HepG2 (cell line): ENCODE measurements around the gene MRPL18. TPM values are rescaled to one million over a fixed set of nuclear protein-coding genes. Genes with fewer than 3 reads are reported as not detected.

Source experiments
- ATAC-seq: fragments of 200-7000 bp; cut with Tn5 transposase; 3 replicates; pipeline ENCODE4 v1.9.1; 2020; ENCODE audit warnings: mild to moderate bottlenecking, moderate library complexity
- BruUV-seq: library from RNA; stranded (reverse); fragments of 400-500 nt; replicated peaks from 2 replicates; lab custom pipeline; 2021; lab: Mats Ljungman, UMichigan
- CTCF ChIA-PET: fragments of 300-600 bp; formaldehyde crosslinking; extraction: SDS; loops from one replicate; lab custom pipeline; 2021; ENCODE audit warnings: low total read pairs, inconsistent platforms, low intra/inter-chr PET ratio; lab: Yijun Ruan, JAX
- POLR2A ChIA-PET: fragments of 350-600 bp; sonication (Branson Sonifier 250); formaldehyde crosslinking; loops from one replicate; lab custom pipeline; 2020; ENCODE audit warnings: antibody characterized with exemption, inconsistent platforms; lab: Yijun Ruan, JAX
- DNase-seq: peaks from one replicate; pipeline ENCODE4 v3.0.0-alpha.2; 2015; ENCODE audit warnings: low spot score
- FAIRE-seq: peaks from 3 replicates; lab custom pipeline; 2011; peaks lifted over from hg19 to GRCh38; lab: Jason Lieb, UNC
- H2AFZ ChIP-seq: one replicate; pipeline ENCODE4 v1.6.1; 2011; ENCODE audit warnings: low read length, inconsistent platforms
- H3K27ac ChIP-seq: fragments of 300-600 bp; 3 replicates; pipeline ENCODE4 v1.8.0; 2011; ENCODE audit warnings: mixed run types, mild to moderate bottlenecking, mixed read lengths, low read length, inconsistent platforms; ENCODE audit not compliant: insufficient read depth; ENCODE audit errors: extremely low read length
- H3K27me3 ChIP-seq, 2 experiments: fragments of 200-600 bp in 1 of 2; 2 replicates in 1 of 2; 3 replicates in 1 of 2; pipeline versions ENCODE4 v1.6.0 to v1.8.0; 2011; ENCODE audit warnings: low read length in 2 of 2, mild to moderate bottlenecking in 2 of 2, moderate library complexity in 2 of 2, inconsistent platforms in 1 of 2; ENCODE audit not compliant: insufficient read depth in 2 of 2, control insufficient read depth in 1 of 2
- H3K36me3 ChIP-seq, 2 experiments: fragments of 200-600 bp in 1 of 2; replicated peaks in 1 of 2; 2 replicates in 1 of 2; 3 replicates in 1 of 2; pipeline versions ENCODE4 v1.5.1 to v1.8.0; 2011; ENCODE audit warnings: low read length in 2 of 2, inconsistent platforms in 1 of 2; ENCODE audit not compliant: insufficient read depth in 2 of 2, control insufficient read depth in 1 of 2
- H3K4me1 ChIP-seq: 2 replicates; pipeline ENCODE4 v1.5.1; 2012; ENCODE audit warnings: low read length, inconsistent platforms; ENCODE audit not compliant: insufficient read depth
- H3K4me2 ChIP-seq: 2 replicates; pipeline ENCODE4 v1.6.0; 2011; ENCODE audit warnings: low read depth, low read length, inconsistent platforms
- H3K4me3 ChIP-seq, 3 experiments: fragments of 200-600 bp in 1 of 3; sonication (generic), shearing (Covaris generic) in 1 of 3; replicated peaks in 1 of 3; 2 replicates each; pipeline ENCODE4 v1.5.1; 2011 to 2016; ENCODE audit warnings: low read length in 3 of 3, inconsistent platforms in 2 of 3, low read depth in 2 of 3, mild to moderate bottlenecking in 2 of 3, control low read depth in 1 of 3, mixed read lengths in 1 of 3; ENCODE audit not compliant: insufficient read depth in 1 of 3
- H3K79me2 ChIP-seq: one replicate; pipeline ENCODE4 v1.6.1; 2011; ENCODE audit warnings: low read length, inconsistent platforms; ENCODE audit not compliant: insufficient read depth
- H3K9ac ChIP-seq: 2 replicates; pipeline ENCODE4 v1.6.0; 2011; ENCODE audit warnings: mild to moderate bottlenecking, low read depth, low read length, inconsistent platforms; ENCODE audit not compliant: insufficient read depth
- H3K9me3 ChIP-seq: 2 replicates; pipeline ENCODE4 v1.5.1; 2012; ENCODE audit warnings: mild to moderate bottlenecking, low read length
- H4K20me1 ChIP-seq: 2 replicates; pipeline ENCODE4 v1.6.0; 2011; ENCODE audit warnings: inconsistent platforms, mild to moderate bottlenecking, low read length, moderate library complexity; ENCODE audit not compliant: insufficient read depth
- CSRNP2 ChIP-seq: sonication (generic); formaldehyde crosslinking; conservative IDR thresholded peaks from 2 replicates; pipeline ENCODE4 v1.8.0; 2022; ENCODE audit warnings: low read depth, missing genetic modification reagents
- GFI1 ChIP-seq: sonication (generic); formaldehyde crosslinking; IDR thresholded peaks from 2 replicates; pipeline ENCODE4 v1.5.0; 2020; ENCODE audit warnings: missing genetic modification reagents, mild to moderate bottlenecking, borderline replicate concordance
- HNF1B ChIP-seq: sonication (generic); formaldehyde crosslinking; IDR thresholded peaks from 2 replicates; pipeline ENCODE4 v1.5.1; 2020; ENCODE audit warnings: mild to moderate bottlenecking, moderate library complexity, missing genetic modification reagents
- HNRNPK ChIP-seq: fragments of 200-400 bp; formaldehyde crosslinking; IDR thresholded peaks from 2 replicates; pipeline ENCODE4 v1.6.1; 2018; ENCODE audit warnings: low read length, low read depth, moderate library complexity, mild to moderate bottlenecking; ENCODE audit not compliant: poor library complexity, severe bottlenecking
- HNRNPL ChIP-seq: fragments of 200-400 bp; formaldehyde crosslinking; IDR thresholded peaks from 2 replicates; pipeline ENCODE4 v1.6.1; 2017; ENCODE audit warnings: mild to moderate bottlenecking, low read depth, low read length
- JARID2 ChIP-seq: sonication (generic); formaldehyde crosslinking; IDR thresholded peaks from 2 replicates; pipeline ENCODE4 v1.8.1; 2023; ENCODE audit warnings: missing genetic modification reagents, inconsistent platforms; ENCODE audit not compliant: insufficient replicate concordance
- MED8 ChIP-seq: sonication (generic); formaldehyde crosslinking; IDR thresholded peaks from 2 replicates; pipeline ENCODE4 v1.8.1; 2023; ENCODE audit warnings: mild to moderate bottlenecking, missing genetic modification reagents; ENCODE audit not compliant: insufficient replicate concordance
- MXI1 ChIP-seq: IDR thresholded peaks from 3 replicates; pipeline ENCODE4 v1.6.1; 2012; ENCODE audit warnings: low read depth, low read length, inconsistent platforms, borderline replicate concordance
- NR2F6 ChIP-seq, 2 experiments: IDR thresholded peaks; 2 replicates each; pipeline ENCODE4 v1.6.1; 2016; ENCODE audit warnings: antibody characterized with exemption in 1 of 2, mild to moderate bottlenecking in 1 of 2
- POLR2A ChIP-seq, 2 experiments: IDR thresholded peaks; 2 replicates each; pipeline ENCODE4 v1.6.1; 2011; ENCODE audit warnings: low read depth in 2 of 2, low read length in 2 of 2, mild to moderate bottlenecking in 1 of 2, moderate library complexity in 1 of 2; ENCODE audit not compliant: insufficient read depth in 1 of 2
- SRSF9 ChIP-seq: fragments of 200-400 bp; formaldehyde crosslinking; IDR thresholded peaks from 2 replicates; pipeline ENCODE4 v1.6.1; 2018; ENCODE audit warnings: borderline replicate concordance, mild to moderate bottlenecking, low read depth, low read length; ENCODE audit not compliant: insufficient read depth, poor library complexity, severe bottlenecking
- STAT5B ChIP-seq: sonication (generic); formaldehyde crosslinking; IDR thresholded peaks from 2 replicates; pipeline ENCODE4 v1.4.0; 2020; ENCODE audit warnings: missing genetic modification reagents
- ZNF12 ChIP-seq: sonication (generic); formaldehyde crosslinking; IDR thresholded peaks from 2 replicates; pipeline ENCODE4 v1.5.0; 2020; ENCODE audit warnings: missing genetic modification reagents
- ZNF20 ChIP-seq: sonication (generic); formaldehyde crosslinking; IDR thresholded peaks from 2 replicates; pipeline ENCODE4 v1.4.0; 2020; ENCODE audit warnings: mild to moderate bottlenecking, moderate library complexity, missing genetic modification reagents
- ZNF282 ChIP-seq: fragments of 450-650 bp; IDR thresholded peaks from 2 replicates; pipeline ENCODE4 v1.6.1; 2018; ENCODE audit not compliant: partially characterized antibody
- ZNF34 ChIP-seq: sonication (generic); formaldehyde crosslinking; IDR thresholded peaks from 2 replicates; pipeline ENCODE4 v1.4.0; 2020; ENCODE audit warnings: mild to moderate bottlenecking, missing genetic modification reagents, borderline replicate concordance
- ZNF44 ChIP-seq: sonication (generic); formaldehyde crosslinking; IDR thresholded peaks from 2 replicates; pipeline ENCODE4 v1.5.1; 2020; ENCODE audit warnings: mild to moderate bottlenecking, missing genetic modification reagents
- ZNF577 ChIP-seq: sonication (generic); formaldehyde crosslinking; IDR thresholded peaks from 2 replicates; pipeline ENCODE4 v1.4.0; 2020; ENCODE audit warnings: mild to moderate bottlenecking, low read depth, missing genetic modification reagents, borderline replicate concordance
- in situ Hi-C: cut with HindIII; loops from 2 replicates; pipeline ENCODE4 v1.10.0; 2017; ENCODE audit warnings: low pct_unique_long_range_greater_than_20kb; ENCODE audit not compliant: extremely low pct_ligation_motif_present
- intact Hi-C: fragments of 100-400 bp; cut with micrococcal nuclease; formaldehyde crosslinking; loops from one replicate; pipeline ENCODE4 v1.10.0; 2022; ENCODE audit not compliant: unreplicated experiment
- polyA plus RNA-seq, 8 experiments: library from polyadenylated mRNA; depleted of rRNA in 3 of 8; stranded (reverse) in 7 of 8; unstranded in 1 of 8; fragments of >200 nt; fragmentation: Illumina TruSeq in 4 of 8; extraction: Trizol in 4 of 8; gene quantifications; 2 replicates each; pipeline versions ENCODE4 v1.2.1 to v1.2.3, GENCODE V29; 2011 to 2016; ENCODE audit warnings: low read depth in 4 of 8, missing spikeins in 1 of 8, mixed read lengths in 1 of 8; ENCODE audit not compliant: insufficient read depth in 1 of 8
- total RNA-seq, 5 experiments: library from RNA; depleted of rRNA; stranded (reverse); fragments of >200 nt; fragmentation: Illumina TruSeq; extraction: Trizol; gene quantifications; 2 replicates each; pipeline ENCODE4 v1.2.3, GENCODE V29; 2016; ENCODE audit warnings: low read depth in 1 of 5

Gene MRPL18
- total and polyA plus RNA-seq, 2 of the 13 experiments (the other 11 are each of a cell fraction or from before 2014, with no cell fraction given) = 85.6 to 176 TPM

- TF ChIP-seq HNF1B (0 out of 2 replicates have a peak, but pooled peaks have one; percentile 53), POLR2A (IDR thresholded peaks at IDR 0.05; ENCODE audit: insufficient read depth in 1 of 2, low read depth in 2 of 2, low read length in 2 of 2) (peak in 1 of 2 experiments; percentile 12; a peak in 1 of 4 replicates), CSRNP2 (CRISPR knock-in tag) (no peak), MXI1 (0 out of 3 replicates have a peak, but pooled peaks have one; percentile 21), ZNF12 (CRISPR knock-in tag) (no peak), NR2F6 (IDR thresholded peaks at IDR 0.05) (no peak), NR2F6 (CRISPR knock-in tag; IDR thresholded peaks at IDR 0.05) (no peak), JARID2 (CRISPR knock-in tag) (no peak), ZNF44 (CRISPR knock-in tag) (0 out of 2 replicates have a peak, but pooled peaks have one; percentile 45), ZNF34 (no peak)
Observed at GRCh38 chr6:159766906-159767305, 23.4 kb upstream of the MRPL18 start (continued).

- Histone ChIP-seq H3K4me1 (peaks cover 37% of the 10 kb centered on the region), H3K27me3 (no peaks in the 10 kb centered on the region), H3K9me3 (no peaks in the 10 kb centered on the region), H3K4me3 (no peak overlapping the region), H3K4me2 (no peak overlapping the region), H3K9ac (no peak overlapping the region), H3K36me3 (peaks cover 11 to 84% of the 10 kb centered on the region in 2 experiments), H4K20me1 (no peaks in the 10 kb centered on the region), H3K79me2 (peaks cover 33% of the 10 kb centered on the region)
- ATAC-seq (no peak), DNase-seq (no peak)
- ChIA-PET CTCF (no interaction called here), POLR2A (interaction anchor here (0.9 to 1.2 kb wide), 2 partner anchors 20 to 43 kb away, joined by 5 to 12 read pairs; partner anchors contain the start of genes MRPL18, TCP1 and WTAP)
- in situ Hi-C loops = no loop called here
- no TSS peak for BruUV-seq
- no peak for TF ChIP-seq STAT5B (CRISPR knock-in tag)
- no peak for TF ChIP-seq HNRNPK
- TF ChIP-seq ZNF577 (CRISPR knock-in tag) = no peak
- TF ChIP-seq HNRNPL = no peak
- TF ChIP-seq SRSF9 = no peak
- no peak for TF ChIP-seq MED8 (CRISPR knock-in tag)
- TF ChIP-seq ZNF282 = no peak
- TF ChIP-seq GFI1 (CRISPR knock-in tag) = no peak
- no peak for TF ChIP-seq ZNF20 (CRISPR knock-in tag)
- TF ChIP-seq, all 625 proteins: peak for 0
- FAIRE-seq = no peak
- Histone ChIP-seq H2AFZ (no peak overlapping the region), H3K27ac (no peak overlapping the region)
- intact Hi-C loops = loop anchor here (10.0 kb wide), 1 partner anchor 1125 kb away; the partner anchor contains the start of gene DYNLT1
Observed at GRCh38 chr6:159769470-159769869, 20.8 kb upstream of the MRPL18 start.
